Bone marrow (tissue), 2 donors: Measurements from ENCODE around the gene RHBDD1.
A peak's percentile ranks its signal among the peaks of the same experiment; 100 is the strongest.

ENCODE experiments used
- DNase-seq, 2 donors: peaks; one replicate each; lab custom pipeline; 2025; lab: John Stamatoyannopoulos, UW

Gene RHBDD1

DNA sequence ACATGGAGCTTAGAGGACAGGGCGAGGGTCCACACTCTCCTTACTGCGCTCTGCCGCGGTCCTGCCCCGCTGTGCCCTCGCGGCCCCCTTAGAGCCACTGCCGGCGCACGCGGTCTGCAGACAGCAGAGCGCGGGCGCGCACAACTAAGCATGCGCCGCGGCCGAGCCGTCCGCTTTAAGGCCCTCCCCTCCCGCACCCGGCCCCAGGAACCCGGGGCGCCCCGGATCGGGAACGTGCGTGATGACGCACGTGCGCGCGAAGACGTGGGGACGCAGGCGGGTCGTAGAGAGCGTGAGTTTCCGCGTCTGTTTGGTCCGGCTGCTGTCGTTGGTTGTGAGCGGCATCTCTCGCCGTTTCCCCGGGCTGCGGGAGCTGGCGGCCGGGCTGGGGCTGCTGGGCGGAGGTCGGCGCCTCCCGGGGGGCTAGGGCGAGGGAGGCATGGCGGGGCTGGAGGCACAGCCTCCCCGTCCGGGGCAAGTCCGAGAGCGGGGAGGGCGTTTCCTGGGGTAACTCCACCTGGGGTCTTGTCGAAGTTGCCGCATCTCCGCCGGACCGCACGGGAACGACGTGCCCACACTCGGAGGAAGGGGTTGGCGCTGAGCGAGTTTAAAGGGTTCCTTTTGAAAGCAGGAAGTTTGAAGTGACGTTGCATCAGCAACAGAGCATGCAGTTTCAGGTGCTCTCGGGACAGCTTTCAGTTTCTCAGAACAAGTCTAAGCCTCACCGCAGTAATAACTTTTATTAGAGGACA, at the start of gene RHBDD1:
RHBDD1 (plus strand) TSS at position 259 of the 752 bp plus-strand sequence. CDS start 28,640 bp downstream, outside the sequence.
- DNase-seq: peak; percentile 71 to 79

DNA sequence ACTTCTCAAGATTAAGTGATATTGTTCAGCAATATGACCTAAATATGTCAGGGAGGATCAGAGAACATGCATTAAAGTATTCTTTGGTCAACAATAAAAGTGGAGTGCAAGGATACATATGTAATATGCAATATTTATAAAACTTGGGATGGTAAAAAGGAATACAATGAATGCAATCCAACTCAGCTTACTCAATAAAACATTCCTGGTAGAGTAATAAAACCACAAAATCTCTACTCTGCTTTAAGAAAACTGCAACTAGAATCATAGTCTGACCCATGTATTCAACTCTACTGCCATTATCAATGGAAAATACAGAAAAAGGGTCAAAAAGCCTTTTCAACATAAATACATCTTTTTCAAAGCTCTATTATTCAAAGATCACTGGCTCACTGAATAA, 47.8 kb upstream of the RHBDD1 start:
- no peak for DNase-seq

DNA sequence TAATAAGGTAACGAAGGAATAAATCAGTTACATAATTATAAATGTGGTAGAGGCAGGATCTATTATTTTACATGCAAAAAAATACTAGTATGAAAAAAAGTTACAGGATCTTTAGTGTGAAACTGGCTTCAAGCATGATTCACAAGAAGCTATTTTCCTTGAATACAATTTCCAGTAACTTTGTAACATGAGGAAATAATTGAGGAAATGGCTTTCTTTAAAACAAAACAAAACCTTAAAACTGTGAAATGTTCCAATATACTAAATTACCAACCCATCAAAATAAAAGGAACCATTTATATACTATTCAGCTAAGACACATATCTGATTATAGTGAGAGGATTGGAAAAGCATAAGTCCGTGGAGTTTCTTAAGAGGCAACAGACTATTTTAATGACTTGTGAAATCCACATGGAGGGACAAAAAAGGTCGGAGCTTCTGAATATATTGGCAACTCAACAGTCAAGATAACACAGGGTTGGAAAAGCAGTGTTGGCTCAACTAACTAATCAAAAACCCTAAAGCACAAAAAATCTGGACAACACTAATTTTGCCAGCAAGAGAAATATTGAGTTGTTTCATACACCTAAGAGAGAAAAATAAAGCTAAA, 46.9 kb upstream of the RHBDD1 start:
- no peak for DNase-seq

DNA sequence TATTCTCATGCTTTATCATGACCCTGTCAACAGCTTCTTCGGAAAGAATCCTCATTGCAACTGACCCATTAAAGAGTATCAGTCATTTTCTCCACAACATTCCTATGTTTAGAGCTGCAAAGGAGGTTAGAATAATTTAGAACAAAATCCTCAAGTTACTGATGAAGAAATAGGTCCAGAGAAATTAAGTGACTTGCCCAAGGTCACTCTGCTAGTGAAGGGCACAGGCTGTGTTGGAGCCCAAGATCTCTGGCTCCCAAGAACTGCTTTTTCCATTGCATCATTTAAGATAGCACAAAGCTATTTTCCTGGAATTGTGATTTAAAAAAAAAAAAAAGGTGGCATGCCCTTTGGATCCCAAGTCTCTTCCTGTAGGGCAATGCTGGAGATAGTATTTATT, 45.8 kb upstream of the RHBDD1 start:
- DNase-seq: no peak

DNA sequence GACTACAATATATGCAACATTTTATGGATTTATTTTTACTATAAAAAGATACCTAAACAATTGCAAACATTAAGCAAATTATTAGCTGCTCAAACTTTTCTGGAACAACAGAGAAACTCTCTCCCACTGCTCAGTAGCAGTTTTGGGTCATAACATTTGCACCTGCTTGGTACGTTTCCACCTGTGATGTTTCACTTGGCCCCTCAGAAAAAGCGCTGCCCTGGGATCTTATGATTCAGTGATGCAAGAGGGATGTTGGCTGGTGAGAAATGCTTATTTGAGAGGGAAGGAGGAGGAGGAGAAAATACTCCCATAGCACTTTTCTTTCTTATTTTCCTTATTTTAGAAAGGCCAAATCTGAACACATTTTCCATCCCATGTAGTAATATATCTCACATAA, 45.4 kb upstream of the RHBDD1 start:
- no peak for DNase-seq

GRCh38 chr2:226791056-226791486, 44.8 kb upstream of the RHBDD1 start:
- no peak for DNase-seq

GRCh38 chr2:226791487-226792081, 44.3 kb upstream of the RHBDD1 start:
- DNase-seq: peak; percentile 51 to 65

DNA sequence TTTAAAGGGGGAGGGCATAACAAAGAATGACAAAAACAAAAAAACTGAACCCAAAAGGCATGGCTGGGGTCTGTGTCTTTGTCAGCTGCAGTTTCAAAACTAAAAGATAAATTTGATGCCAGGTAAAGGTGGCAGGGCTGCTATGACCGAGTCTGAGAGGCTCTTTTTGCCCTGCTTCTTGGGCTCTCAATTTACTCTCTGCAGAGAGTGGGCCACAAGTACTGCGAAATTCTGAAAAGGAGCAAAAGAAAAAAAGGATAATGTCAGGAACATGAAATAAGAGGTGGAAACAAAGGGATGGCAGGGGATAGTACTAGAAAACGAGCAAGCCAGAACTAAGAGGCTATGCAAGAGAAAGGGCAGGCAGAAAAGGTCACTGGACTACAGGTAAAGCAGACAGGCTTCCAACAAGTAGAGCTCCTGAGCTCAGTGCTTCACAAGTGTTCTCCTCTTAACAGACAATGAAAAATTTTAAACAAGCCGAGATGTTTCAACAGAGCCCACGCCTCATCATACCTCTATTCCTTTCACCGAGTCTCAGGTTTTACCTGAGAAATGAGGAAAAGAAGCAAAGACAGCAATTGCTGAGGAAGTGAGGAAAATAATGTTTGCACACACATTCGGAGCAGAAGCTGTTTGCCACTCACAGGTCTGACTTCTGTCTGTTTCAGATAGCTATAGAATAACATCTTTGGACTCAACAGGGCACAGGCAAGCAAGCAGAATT, 43.5 kb upstream of the RHBDD1 start:
- DNase-seq: no peak

- DNase-seq: no peak
These were observed 42.2 kb upstream of the RHBDD1 start for GRCh38 chr2:226793646-226794045.

DNA sequence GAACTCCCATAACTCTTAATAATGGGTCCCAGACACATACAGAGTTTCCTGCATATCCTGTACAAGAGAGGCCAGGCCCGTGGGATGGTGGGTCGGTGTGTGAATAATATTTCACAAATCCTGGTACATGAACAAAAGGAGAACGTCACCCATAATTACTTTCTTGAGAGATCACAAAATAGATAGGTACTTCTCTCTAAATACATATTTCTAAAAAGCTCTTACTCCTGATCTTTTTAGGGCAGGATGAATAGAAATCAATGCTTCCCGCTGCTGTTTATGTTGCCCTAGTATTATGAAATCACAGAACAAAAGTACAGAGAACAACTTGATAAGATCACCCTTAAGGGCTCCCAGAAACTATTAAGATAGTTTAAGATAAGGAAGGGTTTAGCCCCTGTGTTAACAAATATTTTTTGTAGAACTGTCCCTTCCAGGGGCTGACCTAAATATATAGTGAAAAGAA, 41.6 kb upstream of the RHBDD1 start:
- no peak for DNase-seq

DNA sequence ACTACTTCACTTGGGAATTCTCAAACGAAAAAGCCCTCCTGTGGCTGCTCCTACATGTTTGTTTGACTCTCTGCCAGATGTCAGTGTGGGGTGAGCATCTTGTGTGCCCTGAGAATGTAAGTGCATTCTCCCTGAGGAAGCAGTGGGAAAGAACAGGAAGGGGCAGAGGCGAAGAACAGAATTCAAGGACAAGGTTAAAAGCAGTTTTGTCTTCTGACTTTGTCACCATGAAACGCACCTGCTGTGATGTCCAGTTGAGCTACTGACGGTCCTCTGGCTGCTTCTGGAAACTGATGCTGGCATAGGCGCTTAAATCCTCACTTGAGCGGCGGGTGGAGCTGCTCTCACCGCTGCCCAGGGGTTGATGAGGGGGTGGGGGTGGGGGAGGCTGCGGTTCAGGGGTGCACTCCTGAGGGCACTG, 41.1 kb upstream of the RHBDD1 start:
- no peak for DNase-seq

GRCh38 chr2:226795281-226796011, 40.4 kb upstream of the RHBDD1 start:
- DNase-seq: no peak

GRCh38 chr2:226796012-226796839, 39.6 kb upstream of the RHBDD1 start:
- no peak for DNase-seq

DNA sequence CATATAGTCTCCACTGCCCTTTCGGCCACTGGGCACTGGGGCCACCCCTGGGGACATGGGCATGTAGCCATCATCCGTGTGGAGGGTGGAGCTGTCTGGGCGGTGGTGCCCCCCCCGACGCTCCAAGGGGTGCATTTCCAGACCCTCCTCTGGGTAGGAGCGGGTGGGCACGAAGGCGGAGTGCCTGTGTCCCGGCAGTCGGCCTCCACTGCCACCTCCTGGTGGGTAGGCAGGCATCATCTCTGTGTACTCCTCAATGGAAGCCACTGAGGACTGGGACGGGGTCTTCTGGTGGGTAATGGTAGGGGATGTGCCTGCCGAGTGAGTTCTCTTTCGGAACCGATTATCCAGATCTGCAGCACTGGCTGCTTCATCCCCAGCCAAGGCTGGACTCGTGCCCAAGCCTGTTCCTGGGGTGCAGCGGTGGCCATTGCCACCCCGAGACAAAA, 39.0 kb upstream of the RHBDD1 start:
- no peak for DNase-seq

DNA sequence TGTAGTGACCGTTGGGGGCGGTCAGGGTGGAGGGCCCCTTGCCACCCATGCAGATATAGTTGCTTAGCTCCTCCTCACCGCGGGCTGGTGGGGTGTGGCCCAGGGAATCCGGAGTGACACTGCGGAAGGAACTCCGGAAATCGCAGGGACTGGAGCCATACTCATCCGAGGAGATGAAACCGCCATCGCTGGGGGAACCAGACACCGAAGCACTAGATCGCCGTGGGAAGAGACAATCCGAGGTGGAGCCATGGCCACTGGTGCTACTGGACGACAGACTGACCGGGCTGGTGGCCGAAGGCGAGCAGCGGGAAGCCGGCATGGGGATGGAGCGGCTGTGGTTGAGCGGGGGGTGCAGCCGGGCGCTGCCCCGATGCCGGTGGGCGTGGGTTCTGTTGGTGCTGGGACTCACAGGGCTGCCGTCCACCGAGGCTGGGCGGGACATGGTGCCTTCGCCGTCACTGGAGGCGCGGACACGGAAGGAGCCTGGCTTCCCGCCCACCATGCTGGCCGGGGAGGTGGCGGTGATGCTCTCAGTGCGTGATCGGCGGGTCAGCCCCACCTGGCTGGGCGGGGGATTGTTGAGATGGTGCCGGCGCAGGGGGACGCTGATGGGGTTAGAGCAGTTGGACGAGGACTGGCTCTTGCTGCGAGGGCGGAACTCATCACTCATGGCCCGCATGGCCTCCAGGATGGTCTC, 38.4 kb upstream of the RHBDD1 start:
- DNase-seq: no peak

DNA sequence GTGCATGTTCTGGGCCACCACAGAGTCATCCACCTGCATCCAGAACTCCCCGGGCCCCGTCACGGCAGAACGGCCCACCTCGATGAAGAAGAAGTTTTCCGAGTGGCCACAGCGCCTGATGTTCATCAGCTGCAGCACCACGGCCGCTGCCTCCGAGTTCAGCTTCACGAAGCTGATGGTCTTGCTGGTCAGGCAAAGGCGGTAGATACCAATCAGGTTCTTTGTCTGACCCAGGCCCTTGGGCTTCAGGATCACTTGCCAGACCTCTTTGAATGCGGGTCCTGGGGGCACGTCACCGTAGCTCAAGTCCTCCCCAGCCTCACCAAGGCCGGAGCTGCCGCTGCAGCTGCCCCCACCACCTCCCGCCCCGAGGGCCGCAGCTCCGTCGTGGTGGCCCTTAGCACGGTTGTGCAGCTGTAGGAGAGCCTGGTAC, 37.8 kb upstream of the RHBDD1 start:
- DNase-seq: no peak

GRCh38 chr2:226798422-226799210, 37.2 kb upstream of the RHBDD1 start:
- DNase-seq: no peak

- no peak for DNase-seq
These were observed 36.5 kb upstream of the RHBDD1 start, which contains the start of gene IRS1 for GRCh38 chr2:226799211-226799975. Gene IRS1, minus strand, starts transcription at chr2:226799820. Its CDS starts 1,082 bp downstream, at chr2:226798738.
